ENCODE results near the gene MICAL2. TPM values are rescaled to one million over a fixed set of nuclear protein-coding genes. Genes with fewer than 3 reads are reported as not detected.

Gene MICAL2
- total RNA-seq, 1 experiment from 2014 or later, result 59.8 TPM

- H3K27ac ChIP-seq, result no peak overlapping the region
- H3K4me1 ChIP-seq (replicated peaks), result peaks cover 19% of the 10 kb centered on the region
- peaks cover 43% of the 10 kb centered on the region for H3K36me3 ChIP-seq
- no peak for DNase-seq (ENCODE audit: low read depth in 1 of 2, low spot score in 2 of 2)
- H3K27me3 ChIP-seq (replicated peaks), result no peaks in the 10 kb centered on the region
- H3K9me3 ChIP-seq (replicated peaks), result no peaks in the 10 kb centered on the region
- H3K4me3 ChIP-seq, result no peak overlapping the region
These were observed 124.7 kb downstream of the MICAL2 start for GRCh38 chr11:12235080-12235479.

GRCh38 chr11:12235553-12235946 lies 125.2 kb downstream of the MICAL2 start:
- H3K4me1 ChIP-seq (replicated peaks), result peaks cover 19% of the 10 kb centered on the region
- no peak overlapping the region for H3K4me3 ChIP-seq
- peak in 1 of 2 experiments; percentile 16 for DNase-seq (ENCODE audit: low read depth in 1 of 2, low spot score in 2 of 2)
- H3K27me3 ChIP-seq (replicated peaks), result no peaks in the 10 kb centered on the region
- no peaks in the 10 kb centered on the region for H3K9me3 ChIP-seq (replicated peaks)
- no peak overlapping the region for H3K27ac ChIP-seq
- H3K36me3 ChIP-seq, result peaks cover 43% of the 10 kb centered on the region

- Histone ChIP-seq H3K4me3 (no peak overlapping the region), H3K27ac (no peak overlapping the region), H3K36me3 (peaks cover 46% of the 10 kb centered on the region), H3K9me3 (replicated peaks) (no peaks in the 10 kb centered on the region), H3K27me3 (replicated peaks) (no peaks in the 10 kb centered on the region), H3K4me1 (replicated peaks) (peaks cover 19% of the 10 kb centered on the region)
- peak in 1 of 2 experiments; percentile 60 for DNase-seq (ENCODE audit: low read depth in 1 of 2, low spot score in 2 of 2)
These were observed 125.8 kb downstream of the MICAL2 start for GRCh38 chr11:12235947-12236743.

DNA sequence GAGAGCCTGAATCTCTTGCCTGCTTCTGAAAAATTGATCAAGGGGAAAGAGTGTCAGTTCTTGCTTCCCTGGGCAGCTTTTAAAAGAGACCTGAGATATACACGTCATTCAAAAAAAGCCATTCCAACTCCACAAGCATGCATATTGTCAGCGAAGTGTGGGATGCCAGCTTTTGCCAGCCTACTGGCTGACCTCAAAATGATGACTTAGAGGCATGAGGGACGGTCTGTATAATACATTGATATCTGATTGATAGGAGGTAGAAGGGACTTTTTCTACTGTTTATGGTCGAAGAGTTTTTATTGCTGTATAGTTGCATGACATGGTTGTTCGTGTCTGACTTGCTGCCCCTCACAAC lies 126.3 kb downstream of the MICAL2 start:
- H3K4me1 ChIP-seq (replicated peaks), result peaks cover 19% of the 10 kb centered on the region
- H3K27ac ChIP-seq, result no peak overlapping the region
- no peaks in the 10 kb centered on the region for H3K27me3 ChIP-seq (replicated peaks)
- H3K4me3 ChIP-seq, result no peak overlapping the region
- no peak for DNase-seq (ENCODE audit: low read depth in 1 of 2, low spot score in 2 of 2)
- H3K36me3 ChIP-seq, result peaks cover 43% of the 10 kb centered on the region
- no peaks in the 10 kb centered on the region for H3K9me3 ChIP-seq (replicated peaks)

- no peak for DNase-seq (ENCODE audit: low read depth in 1 of 2, low spot score in 2 of 2)
These were observed 127.0 kb downstream of the MICAL2 start for GRCh38 chr11:12237381-12237784.

DNA sequence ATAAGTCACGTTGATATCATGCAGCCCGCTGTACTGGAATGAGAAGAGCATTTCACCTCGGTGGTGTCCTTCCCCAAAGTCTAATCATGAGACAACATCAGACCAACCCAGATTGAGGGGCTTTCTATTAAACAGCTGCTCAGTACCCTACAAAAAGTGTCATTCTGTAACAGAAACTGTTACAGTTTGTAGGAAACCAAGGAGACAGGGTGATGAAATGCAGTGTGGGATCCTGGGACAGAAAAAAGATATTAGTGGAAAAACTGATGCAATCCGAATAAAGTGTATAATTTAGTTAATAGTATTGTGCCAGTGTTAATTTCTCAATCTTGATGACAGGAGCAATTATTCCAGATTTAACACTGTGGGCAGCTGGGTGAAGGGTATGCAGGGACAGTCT lies 128.0 kb downstream of the MICAL2 start:
- Histone ChIP-seq H3K4me1 (replicated peaks) (peaks cover 7% of the 10 kb centered on the region), H3K27me3 (replicated peaks) (no peaks in the 10 kb centered on the region), H3K27ac (no peak overlapping the region), H3K4me3 (no peak overlapping the region), H3K36me3 (peaks cover 49% of the 10 kb centered on the region), H3K9me3 (replicated peaks) (no peaks in the 10 kb centered on the region)
- no peak for DNase-seq (ENCODE audit: low read depth in 1 of 2, low spot score in 2 of 2)

More at GRCh38 chr11:12237381-12237784, 127.0 kb downstream of the MICAL2 start:
- no peaks in the 10 kb centered on the region for H3K27me3 ChIP-seq (replicated peaks)
- H3K4me1 ChIP-seq (replicated peaks), result peaks cover 17% of the 10 kb centered on the region
- H3K9me3 ChIP-seq (replicated peaks), result no peaks in the 10 kb centered on the region
- no peak overlapping the region for H3K4me3 ChIP-seq
- no peak overlapping the region for H3K27ac ChIP-seq
- peaks cover 43% of the 10 kb centered on the region for H3K36me3 ChIP-seq

GRCh38 chr11:12239396-12239795 lies 129.0 kb downstream of the MICAL2 start:
- peaks cover 7% of the 10 kb centered on the region for H3K4me1 ChIP-seq (replicated peaks)
- no peak overlapping the region for H3K27ac ChIP-seq
- DNase-seq (ENCODE audit: low read depth in 1 of 2, low spot score in 2 of 2), result no peak
- H3K4me3 ChIP-seq, result no peak overlapping the region
- no peaks in the 10 kb centered on the region for H3K27me3 ChIP-seq (replicated peaks)
- no peaks in the 10 kb centered on the region for H3K9me3 ChIP-seq (replicated peaks)
- H3K36me3 ChIP-seq, result peaks cover 46% of the 10 kb centered on the region

- H3K4me3 ChIP-seq, result no peak overlapping the region
- no peaks in the 10 kb centered on the region for H3K9me3 ChIP-seq (replicated peaks)
- H3K27ac ChIP-seq, result no peak overlapping the region
- no peak for DNase-seq (ENCODE audit: low read depth in 1 of 2, low spot score in 2 of 2)
- H3K27me3 ChIP-seq (replicated peaks), result no peaks in the 10 kb centered on the region
- H3K36me3 ChIP-seq, result peaks cover 46% of the 10 kb centered on the region
- H3K4me1 ChIP-seq (replicated peaks), result peaks cover 7% of the 10 kb centered on the region
These were observed 129.5 kb downstream of the MICAL2 start for GRCh38 chr11:12239804-12240371.

GRCh38 chr11:12240677-12241076 lies 130.3 kb downstream of the MICAL2 start:
- H3K4me3 ChIP-seq, result no peak overlapping the region
- H3K27ac ChIP-seq, result no peak overlapping the region
- no peaks in the 10 kb centered on the region for H3K27me3 ChIP-seq (replicated peaks)
- peaks cover 7% of the 10 kb centered on the region for H3K4me1 ChIP-seq (replicated peaks)
- no peak for DNase-seq (ENCODE audit: low read depth in 1 of 2, low spot score in 2 of 2)
- peaks cover 46% of the 10 kb centered on the region for H3K36me3 ChIP-seq
- H3K9me3 ChIP-seq (replicated peaks), result no peaks in the 10 kb centered on the region

- Histone ChIP-seq H3K27ac (no peak overlapping the region), H3K4me1 (replicated peaks) (peaks cover 1% of the 10 kb centered on the region), H3K36me3 (peaks cover 46% of the 10 kb centered on the region)
These were observed 131.0 kb downstream of the MICAL2 start for GRCh38 chr11:12241401-12241800.

GRCh38 chr11:12241971-12242672 lies 131.7 kb downstream of the MICAL2 start:
- Histone ChIP-seq H3K27me3 (replicated peaks) (no peaks in the 10 kb centered on the region), H3K27ac (no peak overlapping the region), H3K9me3 (replicated peaks) (no peaks in the 10 kb centered on the region), H3K4me1 (replicated peaks) (no peaks in the 10 kb centered on the region), H3K4me3 (no peak overlapping the region), H3K36me3 (peaks cover 41% of the 10 kb centered on the region)
- DNase-seq (ENCODE audit: low read depth in 1 of 2, low spot score in 2 of 2), result no peak

More at GRCh38 chr11:12241401-12241800, 131.0 kb downstream of the MICAL2 start:
- DNase-seq (ENCODE audit: low read depth in 1 of 2, low spot score in 2 of 2), result no peak
- no peak overlapping the region for H3K4me3 ChIP-seq
- H3K27me3 ChIP-seq (replicated peaks), result no peaks in the 10 kb centered on the region
- H3K9me3 ChIP-seq (replicated peaks), result no peaks in the 10 kb centered on the region

DNA sequence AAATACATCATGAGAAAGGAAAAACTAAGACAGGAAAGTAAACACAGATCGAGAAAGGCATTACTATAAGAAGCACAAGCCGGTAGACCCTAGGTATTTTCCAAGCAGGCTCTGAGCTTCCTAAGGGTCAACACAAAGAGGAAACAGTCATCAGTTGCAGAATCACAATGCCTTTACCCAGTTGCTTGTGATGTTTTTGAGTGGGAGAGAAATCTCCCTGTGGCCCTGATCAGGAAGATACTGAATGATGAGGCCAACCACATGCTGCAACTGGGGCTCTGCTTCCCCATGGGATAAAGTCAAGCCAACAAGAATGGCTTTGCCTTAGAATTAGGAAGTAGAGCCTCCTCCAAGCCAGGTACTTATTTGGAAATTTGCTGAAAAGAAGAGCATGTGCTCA lies 132.6 kb downstream of the MICAL2 start:
- Histone ChIP-seq H3K4me3 (no peak overlapping the region), H3K4me1 (replicated peaks) (no peaks in the 10 kb centered on the region), H3K27me3 (replicated peaks) (no peaks in the 10 kb centered on the region), H3K9me3 (replicated peaks) (no peaks in the 10 kb centered on the region), H3K27ac (no peak overlapping the region), H3K36me3 (peaks cover 39% of the 10 kb centered on the region)
- no peak for DNase-seq (ENCODE audit: low read depth in 1 of 2, low spot score in 2 of 2)

- Histone ChIP-seq H3K4me3 (no peak overlapping the region), H3K27me3 (replicated peaks) (no peaks in the 10 kb centered on the region), H3K4me1 (replicated peaks) (no peaks in the 10 kb centered on the region), H3K9me3 (replicated peaks) (no peaks in the 10 kb centered on the region), H3K27ac (no peak overlapping the region), H3K36me3 (peaks cover 39% of the 10 kb centered on the region)
- no peak for DNase-seq (ENCODE audit: low read depth in 1 of 2, low spot score in 2 of 2)
These were observed 133.1 kb downstream of the MICAL2 start for GRCh38 chr11:12243486-12243885.

DNA sequence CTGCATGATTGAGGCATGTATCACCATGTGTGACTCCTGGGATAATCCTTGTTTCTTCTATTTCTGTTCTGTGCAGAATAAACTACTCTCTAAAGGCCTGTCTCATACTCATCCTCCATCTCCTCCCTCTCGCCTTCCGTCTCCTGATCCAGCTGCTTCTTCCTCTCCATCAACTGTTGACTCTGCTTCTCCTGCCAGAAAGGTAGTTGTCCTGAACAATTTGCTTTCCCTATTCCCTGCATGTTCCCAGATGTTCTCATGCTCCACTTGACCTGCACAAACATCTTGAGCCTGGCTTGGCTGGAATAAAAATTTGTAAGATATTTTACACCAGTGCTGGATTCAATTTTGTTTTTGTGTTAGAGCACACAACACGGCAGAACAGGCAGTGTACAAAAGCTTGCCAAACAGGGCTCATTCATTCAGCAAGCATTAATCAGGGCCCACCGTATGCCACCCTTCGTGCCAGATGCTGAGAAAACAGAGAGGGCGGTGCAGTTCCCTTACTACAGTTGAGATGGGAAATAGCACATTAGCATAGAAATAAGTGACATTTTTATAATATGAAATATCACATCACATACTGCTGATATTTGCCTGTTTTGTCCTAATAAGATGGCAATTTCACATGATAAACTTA lies 133.6 kb downstream of the MICAL2 start:
- peaks cover 41% of the 10 kb centered on the region for H3K36me3 ChIP-seq
- DNase-seq (ENCODE audit: low read depth in 1 of 2, low spot score in 2 of 2), result no peak

More for the DNA sequence above, 133.6 kb downstream of the MICAL2 start:
- Histone ChIP-seq H3K4me3 (no peak overlapping the region), H3K27ac (no peak overlapping the region), H3K4me1 (replicated peaks) (no peaks in the 10 kb centered on the region), H3K9me3 (replicated peaks) (no peaks in the 10 kb centered on the region), H3K27me3 (replicated peaks) (no peaks in the 10 kb centered on the region)
